ENCODE measurements around the gene NEDD4L.

NEDD4L gene

DNA sequence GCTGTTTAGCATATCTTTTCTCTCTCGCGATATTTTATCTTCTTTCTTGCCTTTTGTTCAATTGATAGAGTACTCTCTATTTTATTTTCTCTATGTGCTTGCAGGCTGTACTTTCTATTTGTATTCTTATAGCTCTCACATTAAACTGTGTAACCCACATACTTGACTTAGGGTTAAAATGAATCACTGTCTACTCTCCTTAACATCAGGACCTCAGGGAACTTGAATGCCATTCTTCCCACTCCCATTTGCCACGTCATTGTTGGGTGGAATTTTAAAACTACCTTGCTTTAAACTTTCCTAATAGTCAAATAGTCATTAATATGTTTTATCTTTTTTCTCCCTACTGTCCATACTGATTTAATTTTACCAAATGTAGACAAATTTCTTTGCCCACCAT is 315.2 kb downstream of the NEDD4L start:
- peaks cover 20% of the 10 kb centered on the region for H3K4me1 Mint-ChIP-seq
- H3K27ac Mint-ChIP-seq: no peak overlapping the region
- peaks cover 29% of the 10 kb centered on the region for H3K36me3 Mint-ChIP-seq (ENCODE audit: low read depth)
- H3K27me3 Mint-ChIP-seq (ENCODE audit: low read depth, poor library complexity): no peaks in the 10 kb centered on the region
- DNase-seq: no peak
- TF ChIP-seq CTCF (IDR thresholded peaks at IDR 0.05): no peak
- H3K9me3 Mint-ChIP-seq: no peaks in the 10 kb centered on the region
- no peak overlapping the region for H3K4me3 Mint-ChIP-seq

DNA sequence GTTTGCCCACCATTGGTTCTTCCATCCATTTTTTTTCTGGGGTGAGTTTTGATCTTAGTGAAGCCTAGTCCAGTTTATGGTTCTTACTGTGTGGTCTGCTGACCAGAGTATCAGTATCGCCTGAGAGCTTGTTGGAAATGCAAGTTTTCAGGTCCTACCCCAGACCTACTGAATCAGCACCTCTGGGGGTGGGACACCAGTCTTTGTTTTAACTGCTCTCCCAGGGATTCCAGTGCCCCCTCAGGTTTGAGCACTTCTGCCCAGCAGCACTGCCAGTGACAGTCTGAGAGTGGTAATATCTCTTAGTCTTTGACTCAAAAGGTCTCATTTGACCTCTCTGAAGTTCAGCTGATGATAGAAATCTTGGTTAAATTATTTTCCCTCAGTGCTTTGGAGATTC is 315.6 kb downstream of the NEDD4L start:
- no peak overlapping the region for H3K4me3 Mint-ChIP-seq
- H3K9me3 Mint-ChIP-seq: no peaks in the 10 kb centered on the region
- no peak overlapping the region for H3K27ac Mint-ChIP-seq
- no peaks in the 10 kb centered on the region for H3K27me3 Mint-ChIP-seq (ENCODE audit: low read depth, poor library complexity)
- H3K36me3 Mint-ChIP-seq (ENCODE audit: low read depth): peaks cover 29% of the 10 kb centered on the region
- peaks cover 20% of the 10 kb centered on the region for H3K4me1 Mint-ChIP-seq
- no peak for TF ChIP-seq CTCF (IDR thresholded peaks at IDR 0.05)
- no peak for DNase-seq

DNA sequence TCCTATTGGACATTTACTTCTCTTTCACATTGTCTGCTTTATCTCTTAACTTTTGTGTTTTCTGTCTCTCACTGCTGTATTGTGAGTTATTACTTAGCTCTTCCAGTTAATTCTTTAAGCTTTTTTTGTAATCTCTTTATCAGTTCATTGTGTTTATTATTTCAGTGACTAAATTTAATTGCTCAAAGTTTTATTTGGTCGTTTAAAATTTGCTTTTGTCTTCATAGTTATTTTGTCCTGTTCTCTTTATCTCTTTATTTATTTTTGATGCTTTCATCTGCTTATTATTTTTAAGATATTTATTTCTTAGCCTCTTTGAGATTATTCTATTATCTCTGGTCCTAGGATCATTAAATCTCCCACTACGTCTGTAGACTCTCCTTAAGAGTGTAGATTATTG is 316.3 kb downstream of the NEDD4L start:
- Mint-ChIP-seq H3K36me3 (ENCODE audit: low read depth) (peaks cover 29% of the 10 kb centered on the region), H3K27me3 (ENCODE audit: low read depth, poor library complexity) (no peaks in the 10 kb centered on the region), H3K27ac (no peak overlapping the region), H3K4me3 (no peak overlapping the region), H3K9me3 (no peaks in the 10 kb centered on the region), H3K4me1 (peaks cover 20% of the 10 kb centered on the region)
- DNase-seq: no peak
- TF ChIP-seq CTCF (IDR thresholded peaks at IDR 0.05): no peak

- no peak for DNase-seq
- no peak for TF ChIP-seq CTCF (IDR thresholded peaks at IDR 0.05)
- H3K4me1 Mint-ChIP-seq: peaks cover 20% of the 10 kb centered on the region
- peaks cover 31% of the 10 kb centered on the region for H3K36me3 Mint-ChIP-seq (ENCODE audit: low read depth)
- H3K4me3 Mint-ChIP-seq: no peak overlapping the region
- no peaks in the 10 kb centered on the region for H3K9me3 Mint-ChIP-seq
- H3K27ac Mint-ChIP-seq: peak overlapping the region; percentile 57
- H3K27me3 Mint-ChIP-seq (ENCODE audit: low read depth, poor library complexity): no peaks in the 10 kb centered on the region
Observed at GRCh38 chr18:58361212-58361611, 317.2 kb downstream of the NEDD4L start.

DNA sequence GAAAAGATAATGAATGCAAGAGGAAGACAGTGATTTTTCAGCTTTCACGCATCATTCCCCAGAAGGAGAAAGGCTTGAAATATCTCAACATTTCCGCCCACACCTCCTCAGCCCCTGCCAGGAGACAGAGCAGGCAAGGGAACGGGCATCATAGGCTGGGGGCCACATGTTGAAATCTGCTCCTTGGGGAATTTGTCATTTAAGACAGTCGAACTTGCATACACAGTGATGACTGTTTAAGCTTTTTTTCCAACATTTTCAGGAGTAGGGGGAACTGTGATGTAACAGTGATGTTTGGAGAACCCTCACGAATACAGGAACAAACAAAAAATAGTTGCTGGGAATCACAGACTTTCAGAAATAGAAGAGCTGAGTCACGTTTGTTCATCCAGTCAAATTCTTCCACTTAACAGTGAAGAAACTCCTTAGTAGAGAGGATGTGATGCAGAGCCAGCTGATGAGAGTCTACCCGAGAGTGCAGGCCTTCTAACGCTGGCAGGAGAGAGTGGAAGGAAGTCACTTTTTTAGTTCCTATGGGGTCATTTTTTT is 318.1 kb downstream of the NEDD4L start:
- Mint-ChIP-seq H3K27ac (peak overlapping the region; percentile 61), H3K27me3 (ENCODE audit: low read depth, poor library complexity) (no peaks in the 10 kb centered on the region), H3K4me1 (peaks cover 20% of the 10 kb centered on the region), H3K36me3 (ENCODE audit: low read depth) (peaks cover 34% of the 10 kb centered on the region), H3K4me3 (no peak overlapping the region), H3K9me3 (no peaks in the 10 kb centered on the region)
- DNase-seq: no peak
- no peak for TF ChIP-seq CTCF (IDR thresholded peaks at IDR 0.05)

DNA sequence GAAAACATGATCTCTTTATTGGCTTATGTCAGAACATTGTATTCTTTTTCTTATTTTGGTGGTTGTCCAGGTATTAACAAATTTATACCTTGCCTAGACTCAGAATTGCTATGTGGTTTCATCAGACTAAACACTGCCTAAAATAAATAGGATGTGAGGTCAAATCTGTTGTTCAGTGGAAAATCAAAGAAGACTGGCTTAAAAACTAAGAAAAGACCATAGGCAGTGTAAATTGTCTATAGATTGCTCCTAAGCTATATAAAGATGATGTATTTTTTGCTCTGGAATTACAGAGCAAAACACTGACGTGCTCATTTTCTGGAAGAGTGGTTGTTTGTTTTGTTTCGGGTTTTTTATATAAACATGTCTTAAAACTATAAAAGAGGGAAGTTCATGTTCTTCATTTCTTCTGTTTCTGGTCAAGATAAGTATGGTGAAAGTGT is 318.8 kb downstream of the NEDD4L start:
- DNase-seq: no peak
- Mint-ChIP-seq H3K9me3 (no peaks in the 10 kb centered on the region), H3K4me1 (peaks cover 20% of the 10 kb centered on the region), H3K27ac (no peak overlapping the region), H3K27me3 (ENCODE audit: low read depth, poor library complexity) (no peaks in the 10 kb centered on the region), H3K36me3 (ENCODE audit: low read depth) (peaks cover 37% of the 10 kb centered on the region), H3K4me3 (no peak overlapping the region)
- TF ChIP-seq CTCF (IDR thresholded peaks at IDR 0.05): no peak

Data from nephron progenitor cell (in vitro differentiated cells).